ENCODE measurements around the gene LIX1. TPM values are rescaled to one million over a fixed set of nuclear protein-coding genes. Genes with fewer than 3 reads are reported as not detected.

Gene LIX1
- total and polyA plus RNA-seq, 7 donors: 0.54 to 3.6 (median 1.7) TPM; not detected in 2

DNA sequence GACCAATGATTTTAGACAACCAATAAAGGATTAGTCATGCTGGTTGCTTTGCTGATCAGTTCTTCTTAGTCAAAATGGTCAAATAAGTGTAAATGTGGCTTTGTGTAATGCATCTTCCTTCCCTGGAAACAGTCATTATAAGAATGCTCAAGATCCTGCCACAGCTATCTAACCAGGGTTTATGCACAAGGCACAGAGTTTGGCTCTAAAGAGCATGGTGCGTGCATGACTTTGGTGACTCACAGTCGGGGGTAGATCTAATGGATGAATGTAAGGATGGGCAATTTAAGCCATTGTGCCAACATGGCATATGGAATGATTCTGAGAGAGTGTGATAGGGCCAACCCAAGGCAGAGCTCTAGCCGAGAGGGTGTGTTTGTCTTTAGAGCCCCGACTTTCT lies 6.5 kb downstream of the LIX1 start:
- Histone ChIP-seq H3K27ac (no peak overlapping the region), H3K36me3 (no peaks in the 10 kb centered on the region), H3K9me3 (no peaks in the 10 kb centered on the region), H3K4me3 (no peak overlapping the region), H3K4me1 (peaks cover 0 to 11% (median 6%) of the 10 kb centered on the region in 4 donors), H3K27me3 (no peaks in the 10 kb centered on the region)
- WGBS, 2 donors: 92 to 93% methylated on average over 4 of the region's 4 CpGs
- intact Hi-C loops (cut with DNase I): no loop called here
- no peak for DNase-seq
- no peak for TF ChIP-seq EP300 (IDR thresholded peaks at IDR 0.05)

DNA sequence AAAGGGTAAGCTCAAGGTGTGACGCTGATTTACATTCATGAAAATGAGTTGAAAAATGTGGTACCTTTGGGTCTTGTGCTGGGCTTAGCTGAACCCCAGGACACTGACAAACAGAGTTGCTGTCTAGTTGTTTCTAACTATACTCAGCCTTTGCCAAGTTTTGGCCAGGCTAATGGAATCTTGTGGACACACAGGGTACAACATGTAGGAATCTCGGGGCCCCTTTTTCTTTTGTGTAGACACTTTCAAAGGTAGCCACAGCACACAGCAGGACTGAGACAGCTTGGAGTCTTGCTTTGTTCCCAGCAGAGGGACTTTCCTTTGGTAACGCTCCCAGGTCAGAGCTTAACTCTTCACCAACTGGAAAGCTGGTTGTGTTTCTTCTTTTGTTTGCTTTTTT lies 7.8 kb downstream of the LIX1 start:
- whole genome bisulfite sequencing, 2 donors: 87 to 88% methylated on average over 3 of the region's 3 CpGs

DNA sequence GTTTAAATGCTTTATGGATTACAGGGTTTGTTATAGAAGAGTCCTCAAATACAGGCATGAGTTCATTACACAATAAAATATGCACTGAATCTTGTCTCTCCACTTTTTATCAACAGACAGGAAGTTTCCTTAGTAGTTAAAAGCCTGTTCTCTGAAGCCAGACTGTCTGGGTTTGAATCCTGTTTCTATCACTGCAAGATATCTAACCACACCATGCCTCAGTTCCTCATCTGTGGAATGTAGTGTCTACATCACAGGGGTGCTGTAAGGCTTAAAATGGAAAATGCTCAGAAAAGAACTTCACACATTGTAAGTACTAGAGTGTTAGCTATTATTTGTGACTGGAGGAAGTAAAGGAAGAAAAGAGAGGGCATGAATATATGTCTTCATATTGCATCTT lies 9.3 kb downstream of the LIX1 start:
- DNase-seq: no peak
- intact Hi-C loops (cut with DNase I): no loop called here
- H3K9me3 ChIP-seq: no peaks in the 10 kb centered on the region

More for the DNA sequence above, 7.8 kb downstream of the LIX1 start:
- no peaks in the 10 kb centered on the region for H3K27me3 ChIP-seq
- TF ChIP-seq EP300 (IDR thresholded peaks at IDR 0.05) (no peak), POLR2A (IDR thresholded peaks at IDR 0.05) (no peak), POLR2AphosphoS5 (IDR thresholded peaks at IDR 0.05) (no peak)
- TF ChIP-seq, protein P1, sequence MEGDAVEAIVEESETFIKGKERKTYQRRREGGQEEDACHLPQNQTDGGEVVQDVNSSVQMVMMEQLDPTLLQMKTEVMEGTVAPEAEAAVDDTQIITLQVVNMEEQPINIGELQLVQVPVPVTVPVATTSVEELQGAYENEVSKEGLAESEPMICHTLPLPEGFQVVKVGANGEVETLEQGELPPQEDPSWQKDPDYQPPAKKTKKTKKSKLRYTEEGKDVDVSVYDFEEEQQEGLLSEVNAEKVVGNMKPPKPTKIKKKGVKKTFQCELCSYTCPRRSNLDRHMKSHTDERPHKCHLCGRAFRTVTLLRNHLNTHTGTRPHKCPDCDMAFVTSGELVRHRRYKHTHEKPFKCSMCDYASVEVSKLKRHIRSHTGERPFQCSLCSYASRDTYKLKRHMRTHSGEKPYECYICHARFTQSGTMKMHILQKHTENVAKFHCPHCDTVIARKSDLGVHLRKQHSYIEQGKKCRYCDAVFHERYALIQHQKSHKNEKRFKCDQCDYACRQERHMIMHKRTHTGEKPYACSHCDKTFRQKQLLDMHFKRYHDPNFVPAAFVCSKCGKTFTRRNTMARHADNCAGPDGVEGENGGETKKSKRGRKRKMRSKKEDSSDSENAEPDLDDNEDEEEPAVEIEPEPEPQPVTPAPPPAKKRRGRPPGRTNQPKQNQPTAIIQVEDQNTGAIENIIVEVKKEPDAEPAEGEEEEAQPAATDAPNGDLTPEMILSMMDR (IDR thresholded peaks at IDR 0.05): no peak
- no peak overlapping the region for H3K27ac ChIP-seq
- H3K4me1 ChIP-seq: peaks cover 0 to 14% (median 6%) of the 10 kb centered on the region in 4 donors
- intact Hi-C loops (cut with DNase I): no loop called here
- H3K36me3 ChIP-seq: no peaks in the 10 kb centered on the region
- H3K9me3 ChIP-seq: no peaks in the 10 kb centered on the region
- H3K4me3 ChIP-seq: no peak overlapping the region
- no peak for DNase-seq

DNA sequence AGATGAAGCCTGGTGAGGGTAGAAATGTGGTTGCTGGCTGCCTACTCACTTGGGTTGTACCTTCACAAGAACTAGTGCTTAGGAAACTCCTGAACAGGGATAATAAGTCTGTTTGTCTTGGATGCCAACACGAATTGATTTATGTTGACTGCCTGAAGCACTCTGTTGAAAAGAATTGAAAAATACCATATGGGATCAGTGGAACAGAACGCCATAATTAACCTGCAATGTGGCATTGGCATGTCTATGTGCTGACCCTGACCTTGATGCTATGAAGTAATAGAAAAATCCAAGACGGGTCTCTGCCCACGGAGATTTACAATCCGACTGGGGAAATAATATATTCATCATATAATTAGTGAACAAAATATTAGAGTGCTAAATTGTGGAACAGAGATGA lies 10.5 kb downstream of the LIX1 start:
- no peak for DNase-seq
- WGBS, 2 donors: 73 to 83% methylated on average over 5 of the region's 5 CpGs
- intact Hi-C loops (cut with DNase I): no loop called here
- no peaks in the 10 kb centered on the region for H3K36me3 ChIP-seq
- no peak overlapping the region for H3K27ac ChIP-seq
- peaks cover 0 to 14% (median 6%) of the 10 kb centered on the region in 4 donors for H3K4me1 ChIP-seq
- H3K9me3 ChIP-seq: no peaks in the 10 kb centered on the region
- no peak for TF ChIP-seq POLR2A (IDR thresholded peaks at IDR 0.05)
- no peak for TF ChIP-seq EP300 (IDR thresholded peaks at IDR 0.05)
- no peak for TF ChIP-seq POLR2AphosphoS5 (IDR thresholded peaks at IDR 0.05)
- TF ChIP-seq, protein P1 (IDR thresholded peaks at IDR 0.05): no peak
- H3K27me3 ChIP-seq: no peaks in the 10 kb centered on the region
- no peak overlapping the region for H3K4me3 ChIP-seq

More for the DNA sequence above, 9.3 kb downstream of the LIX1 start:
- Histone ChIP-seq H3K4me3 (no peak overlapping the region), H3K36me3 (no peaks in the 10 kb centered on the region), H3K27me3 (no peaks in the 10 kb centered on the region), H3K4me1 (peaks cover 0 to 14% (median 6%) of the 10 kb centered on the region in 4 donors), H3K27ac (no peak overlapping the region)
- TF ChIP-seq, protein P1 (IDR thresholded peaks at IDR 0.05): no peak
- TF ChIP-seq POLR2AphosphoS5 (IDR thresholded peaks at IDR 0.05): no peak
- no peak for TF ChIP-seq EP300 (IDR thresholded peaks at IDR 0.05)
- TF ChIP-seq POLR2A (IDR thresholded peaks at IDR 0.05): no peak

DNA sequence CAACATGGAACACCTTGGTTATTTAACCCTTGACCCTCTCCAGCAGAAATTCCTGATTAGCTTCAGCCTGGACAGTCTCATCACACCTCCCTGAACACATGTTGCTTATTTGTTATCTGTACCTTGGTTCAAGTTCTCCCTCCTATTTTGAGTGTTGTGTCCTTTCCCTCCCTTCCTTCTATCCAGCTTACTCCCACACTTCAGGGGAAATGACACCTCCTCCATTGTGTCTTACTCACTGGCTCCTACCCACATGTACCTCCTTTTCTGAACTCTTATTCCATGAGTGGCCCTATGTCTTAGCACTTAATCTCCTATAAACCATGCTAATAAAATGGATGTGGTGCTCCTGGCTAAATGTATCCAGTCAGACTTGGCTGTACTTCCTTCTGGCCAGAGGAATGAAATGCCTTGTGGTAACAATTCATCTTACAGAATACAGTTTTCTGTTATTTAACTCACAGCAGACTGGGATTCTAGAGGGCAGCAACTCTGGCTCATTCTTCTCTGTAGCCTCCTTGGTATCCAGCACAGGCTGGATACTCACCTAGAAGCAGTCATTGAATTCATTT lies 11.2 kb downstream of the LIX1 start:
- Histone ChIP-seq H3K27me3 (no peaks in the 10 kb centered on the region), H3K4me3 (no peak overlapping the region), H3K4me1 (peaks cover 0 to 14% (median 6%) of the 10 kb centered on the region in 4 donors), H3K9me3 (no peaks in the 10 kb centered on the region), H3K36me3 (no peaks in the 10 kb centered on the region), H3K27ac (no peak overlapping the region)
- intact Hi-C loops (cut with DNase I): no loop called here
- no peak for TF ChIP-seq POLR2AphosphoS5 (IDR thresholded peaks at IDR 0.05)
- no peak for TF ChIP-seq EP300 (IDR thresholded peaks at IDR 0.05)
- TF ChIP-seq POLR2A (IDR thresholded peaks at IDR 0.05): no peak
- TF ChIP-seq, protein P1 (IDR thresholded peaks at IDR 0.05): no peak
- DNase-seq: no peak
